Measurements from ENCODE around the gene CREM.

Gene CREM

GRCh38 chr10:35257057-35257983, 130.7 kb downstream of the CREM start:
- FAIRE-seq, result no peak
- no peak for DNase-seq (ENCODE audit: insufficient read length, low spot score)

- FAIRE-seq (peak; percentile 82), DNase-seq (ENCODE audit: insufficient read length, low spot score) (peak; percentile 90)
Observed at GRCh38 chr10:35259769-35260397, 133.2 kb downstream of the CREM start.

- DNase-seq (ENCODE audit: insufficient read length, low spot score), result no peak
- no peak for FAIRE-seq
Observed at GRCh38 chr10:35262436-35262835, 135.8 kb downstream of the CREM start.
